Activated B cell treated with CpG ODN at 0.5 μM for 24 hours (primary cell): ENCODE measurements around the gene CASQ2. TPM values are rescaled to one million over a fixed set of nuclear protein-coding genes. Genes with fewer than 3 reads are reported as not detected.
"Not testable (repeated sequence)": the region's sequence is repeated elsewhere in the genome, so short reads cannot be mapped to it uniquely, and the experiment has no call there.

Source experiments
- ATAC-seq: fragments of 200-7000 bp; cut with Tn5 transposase; one replicate; pipeline ENCODE4 v1.10.0; 2021; ENCODE audit warnings: low read depth, mild to moderate bottlenecking, moderate library complexity
- CTCF ChIA-PET: fragments of 350-600 bp; sonication (Branson Sonifier 250); formaldehyde crosslinking; loops from one replicate; lab custom pipeline; 2021; ENCODE audit warnings: antibody characterized with exemption; lab: Charles Lee
- POLR2A ChIA-PET: fragments of 350-600 bp; sonication (Branson Sonifier 250); formaldehyde crosslinking; loops from one replicate; lab custom pipeline; 2021; ENCODE audit warnings: antibody characterized with exemption; lab: Charles Lee
- DNase-seq: peaks from one replicate; pipeline ENCODE4 v3.0.0; 2022
- H3K27ac Mint-ChIP-seq: one replicate; pipeline ENCODE4 v1.8.0; 2020; ENCODE audit warnings: mixed read lengths
- H3K27me3 Mint-ChIP-seq: one replicate; pipeline ENCODE4 v1.8.0; 2021; ENCODE audit warnings: mixed read lengths
- H3K36me3 Mint-ChIP-seq: one replicate; pipeline ENCODE4 v1.8.0; 2021; ENCODE audit warnings: low read depth, mixed read lengths
- H3K4me1 Mint-ChIP-seq: one replicate; pipeline ENCODE4 v1.8.0; 2021; ENCODE audit warnings: mixed read lengths
- H3K4me3 Mint-ChIP-seq: one replicate; pipeline ENCODE4 v1.8.0; 2020; ENCODE audit warnings: mild to moderate bottlenecking, mixed read lengths
- H3K9me3 Mint-ChIP-seq: one replicate; pipeline ENCODE4 v1.8.0; 2020; ENCODE audit warnings: mixed read lengths
- intact Hi-C: fragments of 100-400 bp; cut with micrococcal nuclease; formaldehyde crosslinking; loops from one replicate; pipeline ENCODE4 v1.15.1; 2024
- total RNA-seq: library from RNA; stranded (reverse); gene quantifications from 2 replicates; pipeline ENCODE4 v1.2.3, GENCODE V29; 2022
- TF ChIP-seq, protein P1 (sequence below): fragments of 200-600 bp; IDR thresholded peaks from one replicate; pipeline ENCODE4 v1.8.0; 2022; ENCODE audit warnings: antibody characterized with exemption, mild to moderate bottlenecking

The CASQ2 gene
- total RNA-seq, 1 donor from 2014 or later: not detected

DNA sequence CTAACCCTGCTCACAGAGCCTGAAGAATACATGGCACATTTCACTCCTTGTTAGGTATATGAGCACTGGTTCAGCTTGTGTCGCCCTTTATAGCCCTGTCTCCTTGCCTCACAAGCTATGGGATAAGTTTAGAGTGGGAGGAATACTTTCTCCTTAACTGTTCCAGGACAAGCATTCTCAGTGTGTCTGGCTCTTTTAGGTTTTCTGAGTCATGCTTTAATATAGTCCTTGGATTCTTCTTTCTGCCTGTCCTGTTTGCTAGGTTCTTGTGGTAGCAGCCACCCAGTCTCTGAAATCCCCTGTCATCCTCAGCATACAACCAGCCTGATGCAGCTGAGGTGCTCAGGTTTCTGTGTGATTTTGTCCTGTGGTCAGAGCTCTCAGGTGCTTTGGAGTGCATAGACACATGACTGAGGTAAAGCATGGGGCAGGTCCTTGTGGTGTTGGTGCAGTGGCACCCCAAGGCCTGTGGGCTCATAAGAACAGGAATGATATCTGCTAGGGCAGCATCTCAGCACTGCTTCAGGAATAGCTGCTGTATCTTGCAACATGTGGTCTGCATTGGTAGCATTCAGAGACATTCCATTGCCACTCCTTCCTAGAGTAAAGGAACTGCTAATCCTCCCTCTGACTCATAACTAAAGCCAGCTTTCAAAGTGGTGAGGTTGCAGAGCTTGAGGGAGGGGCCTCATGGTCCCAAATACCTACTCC, 14.2 kb upstream of the CASQ2 start:
- H3K36me3 Mint-ChIP-seq: no peaks in the 10 kb centered on the region
- H3K9me3 Mint-ChIP-seq: peaks cover 8% of the 10 kb centered on the region
- ATAC-seq: no peak
- ChIA-PET POLR2A (no interaction called here), CTCF (no interaction called here)
- TF ChIP-seq, protein P1, sequence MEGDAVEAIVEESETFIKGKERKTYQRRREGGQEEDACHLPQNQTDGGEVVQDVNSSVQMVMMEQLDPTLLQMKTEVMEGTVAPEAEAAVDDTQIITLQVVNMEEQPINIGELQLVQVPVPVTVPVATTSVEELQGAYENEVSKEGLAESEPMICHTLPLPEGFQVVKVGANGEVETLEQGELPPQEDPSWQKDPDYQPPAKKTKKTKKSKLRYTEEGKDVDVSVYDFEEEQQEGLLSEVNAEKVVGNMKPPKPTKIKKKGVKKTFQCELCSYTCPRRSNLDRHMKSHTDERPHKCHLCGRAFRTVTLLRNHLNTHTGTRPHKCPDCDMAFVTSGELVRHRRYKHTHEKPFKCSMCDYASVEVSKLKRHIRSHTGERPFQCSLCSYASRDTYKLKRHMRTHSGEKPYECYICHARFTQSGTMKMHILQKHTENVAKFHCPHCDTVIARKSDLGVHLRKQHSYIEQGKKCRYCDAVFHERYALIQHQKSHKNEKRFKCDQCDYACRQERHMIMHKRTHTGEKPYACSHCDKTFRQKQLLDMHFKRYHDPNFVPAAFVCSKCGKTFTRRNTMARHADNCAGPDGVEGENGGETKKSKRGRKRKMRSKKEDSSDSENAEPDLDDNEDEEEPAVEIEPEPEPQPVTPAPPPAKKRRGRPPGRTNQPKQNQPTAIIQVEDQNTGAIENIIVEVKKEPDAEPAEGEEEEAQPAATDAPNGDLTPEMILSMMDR: no peak
- DNase-seq: no peak
- no peak overlapping the region for H3K4me3 Mint-ChIP-seq
- no peak overlapping the region for H3K27ac Mint-ChIP-seq
- intact Hi-C loops: no loop called here
- no peaks in the 10 kb centered on the region for H3K4me1 Mint-ChIP-seq
- peaks cover 22% of the 10 kb centered on the region for H3K27me3 Mint-ChIP-seq

DNA sequence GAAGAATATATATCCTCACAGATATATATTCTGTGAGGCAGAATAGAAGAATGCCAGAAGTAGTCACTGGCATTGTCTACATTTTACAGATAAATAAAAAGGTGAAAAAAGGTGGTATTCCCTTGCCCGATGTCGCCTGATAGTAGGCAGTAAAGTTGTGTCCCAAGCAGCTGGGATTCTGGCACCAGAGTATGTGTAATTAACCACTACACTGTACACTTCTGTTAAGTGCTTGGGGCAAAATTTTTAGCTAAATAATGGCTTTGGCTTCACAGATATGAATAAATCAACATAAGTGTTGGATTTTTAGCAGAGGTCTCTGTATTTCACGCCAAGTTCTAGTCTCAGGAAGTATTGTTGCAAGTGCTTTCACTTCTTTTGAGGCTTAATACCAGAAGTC, 13.3 kb upstream of the CASQ2 start:
- DNase-seq (no peak), ATAC-seq (no peak)
- Mint-ChIP-seq H3K9me3 (peaks cover 2% of the 10 kb centered on the region), H3K27ac (no peak overlapping the region), H3K36me3 (no peaks in the 10 kb centered on the region), H3K4me1 (no peaks in the 10 kb centered on the region), H3K4me3 (no peak overlapping the region), H3K27me3 (peaks cover 25% of the 10 kb centered on the region)
- POLR2A ChIA-PET: no interaction called here
- intact Hi-C loops: no loop called here
- CTCF ChIA-PET: no interaction called here
- TF ChIP-seq, protein P1: no peak

DNA sequence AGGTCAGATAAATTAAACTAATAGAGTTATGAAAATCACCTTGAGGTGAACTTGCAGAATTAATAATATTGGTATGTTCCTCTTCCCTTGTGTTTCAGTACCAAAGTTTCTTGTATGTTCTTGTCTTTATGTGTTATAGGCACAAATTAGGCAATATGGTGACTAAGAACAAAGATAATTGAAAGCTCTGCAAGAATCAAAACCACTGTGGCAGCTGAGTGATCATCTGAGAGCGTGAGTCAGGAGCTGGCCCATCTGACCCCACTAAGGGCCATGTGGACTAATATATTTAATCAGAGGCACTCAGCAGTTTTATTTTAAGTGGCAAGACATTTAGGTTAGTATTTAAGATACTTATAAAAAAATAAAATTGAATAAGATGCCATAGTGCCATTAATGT, 12.8 kb upstream of the CASQ2 start:
- no peak overlapping the region for H3K4me3 Mint-ChIP-seq
- H3K9me3 Mint-ChIP-seq: peaks cover 2% of the 10 kb centered on the region
- ChIA-PET CTCF (no interaction called here), POLR2A (no interaction called here)
- TF ChIP-seq, protein P1: no peak
- no peak overlapping the region for H3K27ac Mint-ChIP-seq
- H3K4me1 Mint-ChIP-seq: no peaks in the 10 kb centered on the region
- ATAC-seq: no peak
- intact Hi-C loops: no loop called here
- DNase-seq: no peak
- H3K36me3 Mint-ChIP-seq: no peaks in the 10 kb centered on the region
- peaks cover 25% of the 10 kb centered on the region for H3K27me3 Mint-ChIP-seq

DNA sequence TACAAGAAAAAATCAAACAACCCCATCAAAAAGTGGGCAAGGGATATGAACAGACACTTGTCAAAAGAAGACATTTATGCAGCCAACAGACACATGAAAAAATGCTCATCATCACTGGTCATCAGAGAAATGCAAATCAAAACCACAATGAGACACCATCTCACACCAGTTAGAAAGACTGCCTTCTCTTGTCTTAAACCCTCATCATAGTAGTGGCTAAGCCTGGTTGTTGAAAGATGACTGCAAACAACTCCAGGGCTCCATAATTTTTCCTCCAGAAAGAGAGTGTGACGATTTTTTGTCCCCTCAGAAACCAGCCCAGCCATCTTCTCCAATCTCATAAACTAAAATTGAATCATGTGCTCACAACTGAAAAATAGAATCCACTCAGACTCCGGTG, 12.1 kb upstream of the CASQ2 start:
- H3K27ac Mint-ChIP-seq, POLR2A ChIA-PET, H3K36me3 Mint-ChIP-seq, H3K4me1 Mint-ChIP-seq, H3K9me3 Mint-ChIP-seq, DNase-seq, intact Hi-C loops, ATAC-seq, H3K4me3 Mint-ChIP-seq, CTCF ChIA-PET: not testable (repeated sequence)
- H3K27me3 Mint-ChIP-seq: peaks cover 25% of the 10 kb centered on the region

DNA sequence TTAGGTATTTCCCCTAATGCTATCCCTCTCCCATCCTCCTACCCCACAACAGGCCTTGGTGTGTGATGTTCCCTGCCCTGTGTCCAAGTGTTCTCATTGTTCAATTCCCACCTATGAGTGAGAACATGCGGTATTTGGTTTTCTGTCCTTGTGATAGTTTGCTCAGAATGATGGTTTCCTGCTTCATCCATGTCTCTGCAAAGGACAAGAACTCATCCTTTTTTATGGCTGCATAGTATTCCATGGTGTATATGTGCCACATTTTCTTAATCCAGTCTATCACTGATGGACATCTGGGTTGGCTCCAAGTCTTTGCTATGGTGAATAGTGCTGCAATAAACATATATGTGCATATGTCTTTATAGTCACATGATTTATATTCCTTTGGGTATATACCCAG, 10.6 kb upstream of the CASQ2 start:
- POLR2A ChIA-PET, H3K9me3 Mint-ChIP-seq, CTCF ChIA-PET, H3K4me1 Mint-ChIP-seq, DNase-seq, H3K36me3 Mint-ChIP-seq, intact Hi-C loops, H3K27ac Mint-ChIP-seq, H3K4me3 Mint-ChIP-seq, ATAC-seq: not testable (repeated sequence)
- H3K27me3 Mint-ChIP-seq: peaks cover 25% of the 10 kb centered on the region

DNA sequence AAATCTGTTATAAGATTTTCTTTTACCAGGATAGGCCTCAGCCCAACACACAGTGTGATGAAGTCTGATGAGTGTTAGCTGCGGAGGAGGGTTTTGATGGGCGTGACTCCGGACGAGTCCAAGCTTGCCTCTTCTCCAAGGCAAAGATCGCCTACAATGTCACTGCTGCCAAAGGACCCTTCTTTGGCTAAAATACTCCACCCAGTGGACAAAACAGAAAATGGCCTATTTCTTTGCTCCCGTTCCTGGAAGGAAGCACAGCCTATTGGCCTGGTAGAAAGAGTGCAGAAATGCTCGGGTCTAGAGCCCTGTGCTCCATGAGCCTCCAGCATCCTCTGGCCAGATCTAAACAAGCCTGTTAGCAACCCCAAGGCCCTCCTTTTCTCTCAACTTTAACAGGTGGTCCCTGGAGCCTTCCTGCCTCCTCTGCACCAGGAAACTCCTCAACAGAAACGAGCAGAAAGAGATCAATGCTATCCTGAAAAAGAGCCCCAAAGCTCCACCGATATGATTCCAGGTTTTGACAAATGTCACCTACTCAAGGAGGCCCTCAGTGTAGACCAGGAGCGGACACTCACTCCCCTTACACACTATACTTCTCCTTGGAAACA, 3.4 kb upstream of the CASQ2 start:
- ATAC-seq: no peak
- Mint-ChIP-seq H3K9me3 (no peaks in the 10 kb centered on the region), H3K4me3 (no peak overlapping the region), H3K4me1 (no peaks in the 10 kb centered on the region), H3K27me3 (peaks cover 9% of the 10 kb centered on the region), H3K36me3 (no peaks in the 10 kb centered on the region), H3K27ac (no peak overlapping the region)
- POLR2A ChIA-PET: no interaction called here
- TF ChIP-seq, protein P1: no peak
- intact Hi-C loops: no loop called here
- DNase-seq: no peak
- CTCF ChIA-PET: no interaction called here
